Measurements from ENCODE around the gene ARAP3.

Gene ARAP3

GRCh38 chr5:141641634-141642267, 40.3 kb downstream of the ARAP3 start:
- DNase-seq (ENCODE audit: low spot score), result no peak

- DNase-seq (ENCODE audit: low spot score), result no peak
Observed at GRCh38 chr5:141640698-141641097, 41.3 kb downstream of the ARAP3 start.

GRCh38 chr5:141640051-141640415, 42.0 kb downstream of the ARAP3 start:
- DNase-seq (ENCODE audit: low spot score), result no peak

- no peak for DNase-seq (ENCODE audit: low spot score)
Observed at GRCh38 chr5:141639357-141640050, 42.5 kb downstream of the ARAP3 start.

GRCh38 chr5:141638771-141639170, 43.3 kb downstream of the ARAP3 start:
- no peak for DNase-seq (ENCODE audit: low spot score)

GRCh38 chr5:141637767-141638419, 44.1 kb downstream of the ARAP3 start:
- peak; percentile 63 for DNase-seq (ENCODE audit: low spot score)

GRCh38 chr5:141637123-141637766, 44.8 kb downstream of the ARAP3 start:
- DNase-seq (ENCODE audit: low spot score), result peak; percentile 77

GRCh38 chr5:141636413-141637122, 45.5 kb downstream of the ARAP3 start, which contains the start of the genes HDAC3 and RELL2:
Gene HDAC3, minus strand, starts transcription at chr5:141636849. Its CDS starts 59 bp downstream, at chr5:141636790.
Gene RELL2, plus strand, starts transcription at chr5:141636997. Its CDS starts 1,229 bp downstream, at chr5:141638226.
- peak; percentile 98 for DNase-seq (ENCODE audit: low spot score)

- DNase-seq (ENCODE audit: low spot score), result no peak
Observed at GRCh38 chr5:141636106-141636412, 46.0 kb downstream of the ARAP3 start.

GRCh38 chr5:141635646-141636045, 46.4 kb downstream of the ARAP3 start:
- DNase-seq (ENCODE audit: low spot score), result no peak

- DNase-seq (ENCODE audit: low spot score), result no peak
Observed at GRCh38 chr5:141634720-141635119, 47.3 kb downstream of the ARAP3 start.

GRCh38 chr5:141633871-141634561, 48.0 kb downstream of the ARAP3 start:
- no peak for DNase-seq (ENCODE audit: low spot score)

GRCh38 chr5:141632650-141633049, 49.4 kb downstream of the ARAP3 start:
- DNase-seq (ENCODE audit: low spot score), result no peak

- DNase-seq (ENCODE audit: low spot score), result no peak
Observed at GRCh38 chr5:141630570-141631140, 51.4 kb downstream of the ARAP3 start.

GRCh38 chr5:141628175-141628788, 53.7 kb downstream of the ARAP3 start:
- DNase-seq (ENCODE audit: low spot score), result no peak

- DNase-seq (ENCODE audit: low spot score), result no peak
Observed at GRCh38 chr5:141623611-141624010, 58.4 kb downstream of the ARAP3 start.

GRCh38 chr5:141623186-141623585, 58.8 kb downstream of the ARAP3 start:
- DNase-seq (ENCODE audit: low spot score), result no peak

GRCh38 chr5:141618804-141619554, 63.1 kb downstream of the ARAP3 start, which contains the start of gene DIAPH1:
Gene DIAPH1, minus strand, starts transcription at chr5:141619000. Its CDS starts 86 bp downstream, at chr5:141618914.
- peak; percentile 96 for DNase-seq (ENCODE audit: low spot score)

GRCh38 chr5:141618030-141618803, 63.8 kb downstream of the ARAP3 start:
- DNase-seq (ENCODE audit: low spot score), result peak; percentile 69
